K562 (cell line): ENCODE measurements around the gene SFXN3. TPM values are rescaled to one million over a fixed set of nuclear protein-coding genes. Genes with fewer than 3 reads are reported as not detected.

ENCODE experiments used
- CEBPG ChIP-seq, 3 experiments: fragments of 200-800 bp in 1 of 3; sonication (Bioruptor generic) in 1 of 3; sonication (generic) in 1 of 3; formaldehyde crosslinking in 1 of 3; IDR thresholded peaks in 2 of 3; conservative IDR thresholded peaks in 1 of 3; 2 replicates each; pipeline versions ENCODE4 v1.6.1 to v1.8.0; 2016 to 2022; ENCODE audit warnings: missing compliant biosample characterization in 2 of 3, missing genetic modification characterization in 2 of 3, mild to moderate bottlenecking in 1 of 3, missing genetic modification reagents in 1 of 3
- CREB5 ChIP-seq: fragments of 250-450 bp; sonication (Bioruptor Pico); IDR thresholded peaks from 2 replicates; pipeline ENCODE4 v1.5.0; 2020; ENCODE audit warnings: mild to moderate bottlenecking
- E2F6 ChIP-seq, 2 experiments: IDR thresholded peaks; 2 replicates each; pipeline ENCODE4 v1.6.1; 2011; ENCODE audit warnings: borderline replicate concordance in 1 of 2, control low read depth in 1 of 2, low read depth in 1 of 2, low read length in 1 of 2, mild to moderate bottlenecking in 1 of 2, mixed read lengths in 1 of 2, moderate library complexity in 1 of 2; ENCODE audit not compliant: insufficient read depth in 1 of 2, insufficient read length in 1 of 2, poor library complexity in 1 of 2, severe bottlenecking in 1 of 2; ENCODE audit errors: extremely low read depth in 1 of 2
- ESRRA ChIP-seq: fragments of 450-650 bp; IDR thresholded peaks from 2 replicates; pipeline ENCODE4 v1.6.1; 2014; ENCODE audit warnings: low read depth, mild to moderate bottlenecking, moderate library complexity, borderline replicate concordance
- EWSR1 ChIP-seq: fragments of 450-650 bp; IDR thresholded peaks from 2 replicates; pipeline ENCODE4 v1.6.1; 2018; ENCODE audit warnings: borderline replicate concordance, mild to moderate bottlenecking, low read depth, moderate library complexity; ENCODE audit not compliant: partially characterized antibody
- MTA2 ChIP-seq: fragments of 450-650 bp; IDR thresholded peaks from 2 replicates; pipeline ENCODE4 v1.6.1; 2016; ENCODE audit warnings: low read depth
- NCOA1 ChIP-seq: fragments of 450-650 bp; IDR thresholded peaks from 2 replicates; pipeline ENCODE4 v1.6.1; 2016; ENCODE audit warnings: low read depth
- NCOA4 ChIP-seq: fragments of 450-650 bp; IDR thresholded peaks from 2 replicates; pipeline ENCODE4 v1.6.1; 2018; ENCODE audit warnings: mild to moderate bottlenecking; ENCODE audit not compliant: partially characterized antibody
- PHB ChIP-seq: fragments of 250-450 bp; sonication (Bioruptor Pico); IDR thresholded peaks from 2 replicates; pipeline ENCODE4 v1.5.0; 2021
- RAD21 ChIP-seq, 2 experiments: fragments of 250-450 bp in 1 of 2; fragments of 450-650 bp in 1 of 2; sonication (Bioruptor Pico) in 1 of 2; formaldehyde crosslinking in 1 of 2; IDR thresholded peaks in 1 of 2; conservative IDR thresholded peaks in 1 of 2; 2 replicates each; pipeline versions ENCODE4 v1.4.0 to v1.8.0; 2020 to 2022; ENCODE audit warnings: mild to moderate bottlenecking in 2 of 2, moderate library complexity in 1 of 2
- RB1 ChIP-seq: fragments of 450-650 bp; IDR thresholded peaks from 2 replicates; pipeline ENCODE4 v1.6.1; 2017; ENCODE audit warnings: low read depth, mild to moderate bottlenecking
- ZBTB40 ChIP-seq, 2 experiments: fragments of 450-650 bp in 1 of 2; sonication (generic) in 1 of 2; formaldehyde crosslinking in 1 of 2; IDR thresholded peaks; 2 replicates each; pipeline versions ENCODE4 v1.7.1 to v1.9.0; 2016 to 2022; ENCODE audit warnings: inconsistent platforms in 1 of 2, mild to moderate bottlenecking in 1 of 2, missing genetic modification reagents in 1 of 2
- ZNF785 ChIP-seq: fragments of 250-450 bp; sonication (Bioruptor Pico); IDR thresholded peaks from 2 replicates; pipeline ENCODE4 v1.4.0; 2020; ENCODE audit warnings: mild to moderate bottlenecking
- polyA plus RNA-seq, 8 experiments: library from polyadenylated mRNA; depleted of rRNA in 4 of 8; stranded (reverse) in 5 of 8; unstranded in 3 of 8; fragments of >200 nt; fragmentation: Nextera tagmentation in 2 of 8; fragmentation: Illumina TruSeq in 1 of 8; extraction: Ambion mirVana in 2 of 8; extraction: Trizol in 1 of 8; gene quantifications; 2 replicates each; pipeline versions ENCODE4 v1.2.1 to v1.2.3, GENCODE V29; 2011 to 2014; ENCODE audit warnings: inconsistent platforms in 1 of 8, missing spikeins in 1 of 8
- total RNA-seq, 7 experiments: library from RNA; depleted of rRNA in 6 of 7; stranded (reverse); fragments of >200 nt in 6 of 7; fragmentation: Illumina TruSeq in 2 of 7; extraction: Trizol in 2 of 7; gene quantifications; 2 replicates each; pipeline versions ENCODE4 v1.2.1 to v1.2.3, GENCODE V29; 2011 to 2021; ENCODE audit warnings: low replicate concordance in 1 of 7

The SFXN3 gene
- total and polyA plus RNA-seq, 9 of the 15 experiments (the other 6 are each of a cell fraction or from before 2014, with no cell fraction given): 0.24 to 4.6 (median 0.86) TPM

- no peak for TF ChIP-seq MTA2
- TF ChIP-seq RB1: no peak
- TF ChIP-seq E2F6 (IDR thresholded peaks at IDR 0.05; ENCODE audit: borderline replicate concordance in 1 of 2, extremely low read depth in 1 of 2, insufficient read depth in 1 of 2, insufficient read length in 1 of 2, low read depth in 1 of 2, low read length in 1 of 2, poor library complexity in 1 of 2, severe bottlenecking in 1 of 2): no peak
- no peak for TF ChIP-seq PHB (CRISPR knock-in tag)
- no peak for TF ChIP-seq RAD21 (CRISPR knock-in tag; conservative IDR thresholded peaks at IDR 0.05 in 1 of 2, IDR thresholded peaks at IDR 0.05 in 1 of 2)
- TF ChIP-seq NCOA4: no peak
- no peak for TF ChIP-seq EWSR1
- no peak for TF ChIP-seq CREB5 (CRISPR knock-in tag)
- TF ChIP-seq ZBTB40 (IDR thresholded peaks at IDR 0.05): peak; percentile 59; the same call in 1 of the 2 replicates
- no peak for TF ChIP-seq ZBTB40 (CRISPR knock-in tag; IDR thresholded peaks at IDR 0.05)
- 0 out of 2 replicates have a peak, but pooled peaks have one; percentile 31 for TF ChIP-seq ESRRA
- no peak for TF ChIP-seq CEBPG (CRISPR knock-in tag; IDR thresholded peaks at IDR 0.05)
- TF ChIP-seq CEBPG (tag; conservative IDR thresholded peaks at IDR 0.05 in 1 of 2, IDR thresholded peaks at IDR 0.05 in 1 of 2): no peak
- no peak for TF ChIP-seq NCOA1
- no peak for TF ChIP-seq ZNF785 (CRISPR knock-in tag)
Measured at GRCh38 chr10:101042667-101043362, 11.8 kb downstream of the SFXN3 start (continued).
